ENCODE measurements around the gene PGAM5.
"Not testable (repeated sequence)": the region's sequence is repeated elsewhere in the genome, so short reads cannot be mapped to it uniquely, and the experiment has no call there.

Gene PGAM5

GRCh38 chr12:132723015-132723763 lies 12.5 kb downstream of the PGAM5 start:
- no peak for DNase-seq

GRCh38 chr12:132723764-132724140 lies 13.1 kb downstream of the PGAM5 start:
- no peak for DNase-seq

DNA sequence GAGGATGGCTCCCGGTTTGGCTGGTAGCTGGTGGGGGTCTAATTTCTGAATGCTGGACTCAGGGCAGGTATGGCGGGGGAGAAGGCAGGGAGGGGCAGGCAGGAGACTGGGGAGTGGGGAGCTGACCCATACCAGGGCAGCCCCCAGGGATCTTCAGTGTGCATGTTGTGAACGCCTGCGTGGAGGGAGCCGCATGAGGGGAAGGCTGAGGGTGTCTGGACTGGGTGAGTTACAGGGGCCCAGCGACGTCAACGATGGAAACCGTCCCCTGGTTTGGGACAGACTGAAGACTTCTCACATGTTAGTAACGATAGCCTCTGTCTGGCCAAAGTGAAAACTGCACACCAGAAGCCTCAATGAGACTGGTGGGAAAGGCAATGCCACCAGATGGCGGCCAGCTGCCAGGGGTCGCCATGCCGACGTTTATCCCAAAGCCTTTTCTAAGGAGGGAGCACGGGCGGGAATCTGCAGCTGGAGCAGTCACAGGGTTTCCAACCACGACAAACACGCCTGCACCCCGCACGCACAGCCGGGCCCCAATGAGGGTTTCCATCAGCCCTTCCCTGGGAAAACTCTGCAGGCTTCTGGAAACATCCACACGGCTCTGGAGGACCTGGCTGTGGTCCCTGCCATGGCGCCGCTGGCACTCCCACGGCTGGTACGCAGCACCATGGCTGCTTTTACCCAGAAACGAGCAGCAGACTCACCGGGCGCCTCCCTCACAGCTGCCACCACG lies 14.0 kb downstream of the PGAM5 start:
- DNase-seq = no peak

GRCh38 chr12:132726386-132726785 lies 15.7 kb downstream of the PGAM5 start:
- DNase-seq = no peak

- DNase-seq = no peak
Observed at GRCh38 chr12:132727091-132727794, 16.6 kb downstream of the PGAM5 start.

GRCh38 chr12:132728502-132728901 lies 17.9 kb downstream of the PGAM5 start:
- DNase-seq = no peak

DNA sequence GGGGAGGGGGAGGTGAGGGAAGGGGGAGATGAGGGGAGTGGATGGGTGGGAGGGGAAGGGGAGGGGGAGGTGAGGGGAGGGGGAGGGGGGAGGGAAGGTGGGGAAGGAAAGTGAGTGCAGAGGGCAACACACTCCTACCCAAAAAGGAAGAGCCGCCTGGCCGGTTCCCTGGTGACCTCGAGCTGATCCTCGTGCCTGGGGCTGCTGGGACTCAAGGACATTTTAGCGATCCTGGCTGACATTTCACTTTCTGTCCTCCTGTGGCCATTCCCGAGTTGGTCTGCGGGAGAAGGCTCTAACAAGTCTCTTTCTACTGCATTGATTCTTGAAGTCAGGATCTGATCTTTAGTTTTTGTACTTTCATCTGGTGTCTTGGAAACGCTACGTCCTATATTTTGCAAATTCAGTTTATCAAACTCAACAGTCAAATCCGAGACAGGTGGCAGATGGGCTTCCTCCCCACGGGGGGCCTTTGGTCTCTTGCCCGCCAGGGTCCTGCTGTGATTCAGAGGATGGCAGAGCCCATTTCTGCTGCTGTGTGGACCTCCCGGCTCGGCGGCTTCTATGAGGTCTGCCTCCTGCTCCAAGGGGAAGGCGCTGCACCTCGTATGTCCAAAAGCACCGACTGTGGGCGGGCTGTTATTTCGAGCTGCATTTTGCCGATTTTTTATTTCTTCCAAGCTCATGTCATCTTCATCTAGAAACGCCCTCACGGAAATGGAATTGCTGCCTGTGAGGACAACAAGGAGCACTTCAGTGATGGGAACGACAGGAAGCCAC lies 19.1 kb downstream of the PGAM5 start:
- no peak for DNase-seq

DNA sequence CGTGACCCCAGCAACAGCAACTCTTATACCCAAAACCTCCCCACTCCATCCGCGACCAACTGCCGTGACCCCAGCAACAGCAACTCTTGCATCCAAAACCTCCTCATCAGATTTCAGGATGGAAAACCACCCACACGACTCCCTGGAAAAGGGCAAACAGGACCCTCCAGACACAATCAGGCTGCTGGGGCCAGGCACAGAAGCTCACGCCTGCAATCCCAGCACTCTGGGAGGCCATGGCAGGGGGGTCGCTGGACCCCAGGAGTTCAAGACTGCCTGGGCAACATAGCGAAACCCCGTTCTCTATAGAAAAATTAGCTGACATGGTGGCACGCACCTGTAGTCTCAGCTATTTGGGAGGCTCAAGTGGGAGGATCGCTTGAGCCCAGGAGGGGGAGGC lies 19.7 kb downstream of the PGAM5 start:
- DNase-seq = no peak

GRCh38 chr12:132731574-132731973 lies 20.9 kb downstream of the PGAM5 start:
- no peak for DNase-seq

- no peak for DNase-seq
Observed at GRCh38 chr12:132734206-132734605, 23.6 kb downstream of the PGAM5 start.

GRCh38 chr12:132735496-132735895 lies 24.9 kb downstream of the PGAM5 start:
- no peak for DNase-seq

DNA sequence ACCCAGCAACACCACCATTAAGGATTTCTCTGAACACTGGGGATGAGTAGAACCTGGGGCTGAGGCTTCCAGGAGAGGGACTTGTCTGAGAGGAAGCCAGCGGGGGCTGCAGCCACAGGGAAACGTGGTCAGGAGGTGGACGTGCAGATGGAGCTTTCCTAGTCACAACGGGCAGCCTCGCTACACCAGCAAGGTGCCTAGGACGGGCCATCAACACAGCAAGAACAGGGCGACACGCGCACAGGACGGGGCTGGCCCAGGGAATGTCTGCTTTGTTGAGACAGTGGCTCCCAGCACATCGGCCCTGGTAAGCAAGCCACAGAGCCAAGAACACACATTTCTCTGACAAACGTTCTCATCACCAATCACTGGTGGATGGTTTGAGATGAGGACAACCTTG lies 25.7 kb downstream of the PGAM5 start:
- DNase-seq = no peak

DNA sequence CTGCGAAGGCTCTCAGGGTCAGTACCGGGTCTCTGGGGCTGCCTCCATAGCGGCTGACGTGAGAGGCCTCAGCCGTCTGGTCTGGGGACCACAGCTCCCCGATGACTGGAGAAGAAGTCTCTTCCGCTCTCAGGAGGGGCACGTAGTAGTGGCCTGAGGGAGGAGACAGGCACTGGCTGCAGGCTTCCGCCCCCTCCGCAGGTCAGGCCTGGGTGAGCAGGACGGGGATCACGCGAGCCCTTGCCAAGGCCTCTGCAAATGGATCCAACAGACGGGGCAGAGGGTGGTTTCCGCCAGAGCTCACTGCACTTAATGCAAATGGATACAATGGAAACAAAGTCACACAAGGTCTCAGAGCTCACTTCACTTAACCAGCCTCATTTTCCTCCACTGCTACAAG lies 26.3 kb downstream of the PGAM5 start:
- no peak for DNase-seq

GRCh38 chr12:132739600-132740312 lies 29.1 kb downstream of the PGAM5 start:
- DNase-seq = no peak

DNA sequence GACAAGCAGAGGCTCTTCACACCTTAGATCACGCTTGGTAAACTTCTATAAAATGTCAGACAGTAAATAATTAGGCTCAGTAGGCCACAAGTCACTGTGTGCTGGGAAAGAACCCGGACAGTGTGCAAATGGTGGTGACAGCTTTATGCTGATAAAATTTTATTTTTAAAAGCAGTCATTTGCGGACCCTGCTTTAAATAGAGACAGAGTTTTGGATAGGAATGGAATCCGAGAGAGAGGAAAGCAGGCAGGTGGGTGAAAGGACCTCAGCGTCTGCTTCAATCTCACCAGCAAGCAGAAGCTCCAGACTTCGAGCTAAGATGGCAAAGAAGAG lies 29.6 kb downstream of the PGAM5 start:
- no peak for DNase-seq

DNA sequence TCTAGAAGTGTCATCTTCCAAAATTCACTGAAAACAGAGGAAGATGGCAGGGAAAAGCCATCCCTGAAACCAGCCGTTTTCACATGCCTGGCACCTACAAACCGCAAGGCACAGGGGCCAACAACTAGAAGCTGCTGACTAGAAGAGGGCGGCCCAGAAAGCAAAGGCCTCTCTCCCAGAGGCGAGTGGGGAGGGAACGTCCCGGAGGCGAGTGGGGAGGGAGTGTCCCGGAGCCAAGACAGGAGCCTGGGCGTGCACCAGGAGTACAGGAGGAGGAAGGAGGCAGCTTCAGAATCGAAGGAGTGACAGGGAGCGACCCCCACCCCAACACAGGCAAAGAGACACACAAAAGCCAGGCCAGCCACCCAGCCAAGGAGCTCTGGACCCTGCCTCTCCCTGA lies 30.0 kb downstream of the PGAM5 start:
- no peak for DNase-seq

GRCh38 chr12:132741620-132742019 lies 31.0 kb downstream of the PGAM5 start:
- no peak for DNase-seq

DNA sequence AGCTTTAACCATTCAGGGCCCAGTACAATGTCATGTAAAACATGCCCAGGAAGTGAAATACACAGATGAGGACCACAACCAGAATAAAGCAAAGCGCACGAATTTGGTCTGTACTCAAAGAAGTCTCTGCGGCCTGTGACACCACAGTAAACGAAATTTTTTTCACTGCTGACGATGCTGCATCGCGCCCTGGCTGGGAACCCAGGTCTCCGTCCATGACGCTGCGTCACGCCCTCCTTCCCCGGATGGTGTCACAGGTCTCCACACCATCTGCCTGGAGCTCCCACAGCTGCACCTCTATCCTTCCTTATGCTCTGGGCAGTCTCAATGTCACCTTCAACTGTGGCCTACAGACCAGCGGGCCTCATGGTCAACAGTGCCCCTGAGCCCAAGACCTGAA lies 33.2 kb downstream of the PGAM5 start:
- no peak for DNase-seq

- DNase-seq = no peak
Observed at GRCh38 chr12:132746613-132747012, 36.0 kb downstream of the PGAM5 start.

- no peak for DNase-seq
Observed at GRCh38 chr12:132747395-132747794, 36.8 kb downstream of the PGAM5 start.

DNA sequence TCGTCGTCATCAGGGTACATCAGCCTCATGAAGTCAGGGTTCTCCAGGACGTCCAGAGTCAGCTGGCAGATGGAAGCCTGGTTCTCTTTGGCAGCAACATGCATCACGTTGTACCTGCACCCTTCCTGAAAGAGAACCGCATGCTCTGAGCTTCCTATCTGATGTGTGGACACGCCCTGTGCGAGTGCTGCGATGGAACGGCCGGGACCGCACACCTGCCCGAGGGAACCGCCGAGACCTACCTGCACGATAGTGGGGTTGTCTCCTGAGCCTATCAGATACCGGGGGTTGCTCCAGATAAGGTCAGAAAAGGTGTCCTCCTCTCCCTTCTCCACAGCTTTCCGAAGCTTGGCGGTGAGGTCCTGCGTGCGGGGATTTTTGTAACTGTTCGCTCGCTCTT lies 37.3 kb downstream of the PGAM5 start:
- DNase-seq = no peak

- no peak for DNase-seq
Observed at GRCh38 chr12:132748319-132748718, 37.7 kb downstream of the PGAM5 start.

- DNase-seq = not testable (repeated sequence)
Observed at GRCh38 chr12:132753670-132754069, 43.0 kb downstream of the PGAM5 start.
